Lung microvascular endothelial cell (primary cell): ENCODE data around the gene FAM156A. TPM values are rescaled to one million over a fixed set of nuclear protein-coding genes. Genes with fewer than 3 reads are reported as not detected.
A peak's percentile ranks its signal among the peaks of the same experiment; 100 is the strongest.
"Not testable (repeated sequence)": the region's sequence is repeated elsewhere in the genome, so short reads cannot be mapped to it uniquely, and the experiment has no call there.

Experiments used
- DNase-seq, 2 donors: peaks; one replicate each; pipeline versions ENCODE4 v3.0.0 to v3.0.0-alpha.2; 2010; ENCODE audit warnings: low read depth in 2 of 2
- total RNA-seq: library from RNA; depleted of rRNA; stranded (reverse); fragments of >200 nt; gene quantifications from 2 replicates; pipeline ENCODE4 v1.2.1, GENCODE V29; 2014

FAM156A gene
- total RNA-seq, 1 donor from 2014 or later = 4.4 TPM

DNA sequence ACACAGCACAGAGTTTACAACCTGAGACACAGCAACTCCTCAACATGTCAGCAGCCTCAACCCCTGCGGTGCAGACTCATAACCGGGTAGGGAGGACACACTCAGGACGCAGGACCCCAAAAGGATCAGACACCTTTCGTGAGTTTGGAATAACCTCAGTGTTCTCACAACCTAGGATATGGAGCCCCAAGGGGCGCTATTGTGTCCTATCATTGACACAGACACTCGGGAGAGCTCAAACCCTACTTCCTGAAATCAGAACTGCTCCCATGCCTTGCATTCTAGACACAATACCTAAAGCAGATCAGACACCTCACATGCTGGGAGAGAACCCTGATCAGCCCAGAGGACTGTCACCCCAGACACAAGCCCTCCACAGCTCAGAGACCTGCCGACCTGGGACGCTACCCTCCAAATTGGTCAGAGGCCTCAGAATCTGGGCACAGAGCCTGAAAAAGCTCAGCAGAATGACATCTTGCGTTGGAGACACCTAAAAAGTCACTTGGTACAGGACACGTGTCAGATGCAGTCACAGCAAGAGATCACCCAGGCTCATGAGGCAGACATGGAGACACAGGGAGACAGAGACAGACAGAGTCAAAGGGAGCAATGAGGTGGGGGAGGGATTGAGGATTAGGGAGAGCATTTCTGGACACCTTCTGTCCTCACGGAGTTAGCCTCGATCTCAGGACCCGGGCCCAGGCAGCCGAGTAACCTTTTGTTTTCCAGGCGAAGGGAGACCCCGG is 8.8 kb upstream of the FAM156A start:
- not testable (repeated sequence) for DNase-seq

DNA sequence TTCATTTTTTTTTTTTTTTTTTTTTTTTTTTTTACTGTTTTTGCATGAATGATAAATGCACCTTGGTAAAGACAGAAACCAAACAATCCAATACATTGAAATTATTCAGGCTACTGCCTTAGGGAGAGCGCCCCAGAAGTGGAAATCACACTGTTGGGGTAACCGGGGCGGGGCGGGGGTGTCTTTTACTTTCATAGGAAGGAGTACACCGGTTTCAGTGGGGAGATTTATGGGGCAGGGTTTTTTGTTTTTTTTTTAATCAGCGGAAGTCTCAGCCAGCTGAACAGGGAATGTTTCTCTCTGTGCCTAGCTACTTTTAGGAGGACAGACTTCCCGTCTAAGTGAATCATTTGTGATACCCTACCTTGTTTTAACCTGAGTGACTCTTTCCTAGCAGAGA is 643 bp upstream of the FAM156A start:
- DNase-seq = not testable (repeated sequence)

DNA sequence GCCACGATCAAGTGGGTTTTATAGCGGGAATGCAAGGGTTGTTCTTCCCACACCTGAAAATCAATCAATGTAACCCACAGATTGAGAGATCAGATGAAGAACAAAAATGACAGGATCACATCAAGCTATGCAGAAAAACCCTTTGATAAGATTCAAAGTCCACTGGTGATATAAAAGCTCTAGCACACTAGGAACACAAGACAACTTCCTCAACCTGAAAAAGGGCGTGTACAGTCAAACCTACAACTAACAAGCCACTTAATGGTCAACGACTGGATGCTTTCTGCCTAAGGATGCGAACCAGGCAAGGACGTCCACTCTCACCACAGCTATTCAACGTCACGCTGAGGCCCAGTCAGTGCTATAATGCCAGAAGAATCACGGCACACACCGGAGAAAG is 8.4 kb downstream of the FAM156A start:
- DNase-seq = not testable (repeated sequence)

DNA sequence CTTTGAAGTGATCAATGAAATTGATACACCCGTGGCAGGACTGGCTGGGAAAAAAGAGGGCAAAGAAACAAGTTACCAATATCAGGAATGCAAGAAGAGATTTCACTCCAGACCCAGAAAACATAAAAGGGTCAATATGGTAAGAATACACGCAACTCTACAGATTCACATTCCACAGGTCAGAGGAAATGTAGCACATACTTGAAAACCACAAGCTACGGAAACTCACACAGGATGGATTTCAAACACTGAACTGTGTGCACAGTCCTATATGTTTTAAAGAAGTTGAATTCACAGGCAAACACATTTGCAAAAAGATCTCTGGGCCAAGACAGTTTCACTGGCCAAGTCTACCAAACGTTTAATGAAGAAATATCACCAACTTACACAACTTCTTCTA is 9.0 kb downstream of the FAM156A start:
- not testable (repeated sequence) for DNase-seq

DNA sequence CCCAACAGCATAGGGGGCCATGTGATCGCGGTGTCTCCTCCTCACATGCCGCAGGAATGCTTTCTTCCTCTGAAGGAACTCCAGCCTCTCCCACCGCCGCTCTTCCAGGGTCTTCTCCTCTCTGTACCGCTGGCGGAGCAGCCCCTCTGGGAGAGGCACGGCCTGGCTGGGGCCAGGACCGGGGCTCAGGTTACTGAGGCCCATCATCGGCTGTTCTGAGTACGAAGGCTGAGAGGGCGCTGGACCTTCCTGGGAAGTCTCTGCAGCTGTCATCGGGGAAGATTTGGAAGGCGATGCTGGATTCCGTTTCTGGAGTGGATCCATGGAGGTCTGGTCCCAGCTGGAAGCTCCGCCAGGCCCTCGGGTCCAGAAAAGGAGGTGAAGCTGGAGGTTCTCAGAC is 10.1 kb downstream of the FAM156A start:
- DNase-seq = not testable (repeated sequence)

DNA sequence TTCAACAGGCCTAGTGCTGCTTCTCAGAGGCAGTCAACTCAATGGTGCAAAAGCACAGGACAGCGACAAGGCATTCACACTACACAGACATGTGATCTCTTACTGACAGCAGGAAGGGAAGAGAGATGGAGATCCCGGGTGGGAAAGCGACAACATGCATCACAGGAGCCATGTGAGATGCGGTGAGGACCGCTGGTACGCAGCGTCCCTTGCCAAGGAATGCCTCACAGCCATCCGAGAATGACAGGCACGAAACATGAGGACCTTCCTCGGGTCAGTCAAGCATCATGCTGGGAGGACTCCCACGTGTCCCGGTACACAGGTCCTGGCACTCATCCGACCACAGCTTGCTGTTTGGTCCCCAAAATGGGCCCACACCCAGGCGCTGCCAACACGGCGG is 10.8 kb downstream of the FAM156A start:
- not testable (repeated sequence) for DNase-seq

DNA sequence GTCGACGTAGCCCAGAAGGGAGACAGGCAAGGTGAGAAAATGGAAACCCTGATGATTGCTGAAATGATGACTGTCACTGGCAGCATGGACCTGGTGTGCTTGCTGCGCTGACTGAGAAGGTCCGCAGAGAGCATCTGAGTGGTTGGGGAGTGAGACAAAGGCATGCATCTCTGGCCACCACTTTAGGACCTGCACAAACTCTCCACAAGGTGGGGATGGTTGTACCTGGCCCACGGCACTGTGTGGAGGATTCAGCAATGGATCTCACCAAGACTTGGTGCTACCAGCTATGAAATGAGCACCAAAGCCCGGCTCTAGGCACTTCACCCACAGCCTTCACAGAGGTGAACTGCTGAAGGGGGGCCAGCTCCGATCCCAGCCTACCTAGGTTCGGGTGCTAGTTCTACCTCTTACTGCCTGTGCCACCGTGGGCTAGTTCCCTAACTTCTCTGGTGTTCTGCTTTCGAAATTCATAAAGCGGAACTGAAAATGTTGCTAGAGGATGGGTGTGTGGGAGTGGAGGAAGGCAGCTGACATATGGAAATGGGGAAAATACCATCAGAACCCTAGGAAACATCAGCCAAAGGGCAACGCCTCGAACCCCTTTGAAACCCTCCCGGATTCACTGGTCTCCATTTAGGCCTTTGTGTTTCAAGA is 12.4 kb downstream of the FAM156A start:
- DNase-seq = not testable (repeated sequence)

DNA sequence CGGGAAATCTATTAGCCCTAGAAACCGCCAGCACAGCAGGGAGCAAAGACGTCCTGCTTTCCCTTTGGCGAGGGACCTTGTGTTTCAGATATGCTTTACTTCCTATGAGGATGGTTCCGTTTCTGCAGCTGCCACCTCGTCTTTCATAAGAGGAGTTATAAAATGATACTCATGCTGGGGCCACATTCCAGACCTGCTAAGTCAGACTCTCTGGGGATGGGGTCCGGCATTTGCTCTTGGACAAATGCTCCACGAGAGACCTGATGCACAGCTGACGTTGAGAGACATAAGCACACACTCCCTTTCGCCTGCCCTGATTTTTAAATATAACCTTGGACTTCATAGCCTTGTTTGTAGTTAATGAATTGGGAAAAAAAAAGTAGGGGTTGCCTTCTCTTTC is 16.6 kb downstream of the FAM156A start:
- DNase-seq = not testable (repeated sequence)

DNA sequence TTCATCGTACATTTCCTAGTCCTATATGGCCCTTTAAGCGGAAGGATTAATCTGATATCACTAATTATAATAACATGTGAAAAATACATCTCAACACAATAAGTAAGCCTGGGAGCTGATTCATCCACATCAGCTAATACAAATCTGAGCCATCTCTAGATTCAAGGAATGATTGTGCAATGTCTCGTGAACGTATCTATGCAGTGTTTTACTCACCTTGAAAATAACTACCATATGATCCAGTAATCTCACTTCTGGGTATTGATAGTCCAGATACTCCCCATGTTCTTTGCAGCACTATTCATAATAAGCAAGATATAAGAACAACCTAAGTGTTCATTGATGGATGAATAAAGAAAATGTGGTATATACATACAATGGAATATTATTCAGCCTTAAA is 17.6 kb downstream of the FAM156A start:
- not testable (repeated sequence) for DNase-seq

DNA sequence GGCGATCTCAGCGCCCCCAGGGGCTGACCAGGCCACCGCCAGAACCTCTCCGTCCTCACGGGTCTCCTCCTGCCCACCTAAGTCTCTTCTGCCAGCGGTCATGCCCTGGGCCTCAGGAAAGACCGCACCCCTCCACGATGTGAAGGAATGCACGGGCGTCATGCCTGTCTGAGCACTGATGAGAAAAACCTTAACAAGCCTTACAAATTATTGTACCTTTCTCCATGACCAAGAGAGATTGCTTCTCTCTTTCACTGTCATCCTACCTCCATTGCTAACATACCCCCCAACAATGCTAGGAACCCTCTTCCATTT is 22.9 kb downstream of the FAM156A start:
- DNase-seq = not testable (repeated sequence)

DNA sequence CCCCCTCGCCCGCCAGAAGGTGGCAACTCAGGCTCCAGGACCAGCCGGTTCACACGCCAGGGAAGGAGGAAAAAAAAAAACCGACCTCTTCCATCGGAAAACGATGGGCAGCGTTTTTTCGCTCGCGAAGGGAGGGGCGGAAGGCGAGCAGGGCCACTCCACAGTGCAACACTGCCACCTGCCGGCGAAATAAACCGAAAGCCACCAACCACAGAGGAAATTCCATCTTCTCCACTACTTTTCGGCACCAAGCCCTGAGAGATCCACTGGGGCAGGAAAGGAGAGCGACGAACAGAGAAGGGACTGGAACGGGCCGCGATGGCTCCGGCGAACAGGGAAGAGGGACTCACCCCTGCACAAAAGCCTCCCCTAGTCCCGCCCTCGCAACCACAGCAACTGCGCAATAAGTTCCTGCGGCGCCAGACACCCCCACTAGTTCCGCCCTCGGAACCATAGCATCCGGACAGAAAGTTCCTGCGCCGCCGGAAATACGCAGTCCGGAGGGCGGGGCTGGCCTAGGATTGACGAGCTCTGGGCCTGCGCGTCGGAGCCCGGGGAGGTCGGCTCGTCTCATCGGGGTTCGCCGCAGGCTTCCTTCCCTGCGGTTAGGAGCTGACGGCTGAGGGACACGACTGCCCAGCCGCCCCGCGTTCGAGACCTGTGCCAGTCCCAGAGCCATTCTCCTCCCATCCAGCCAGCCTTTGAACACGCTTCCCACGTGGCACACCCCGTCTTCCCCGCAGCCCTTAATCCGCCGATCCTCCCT is 23.4 kb downstream of the FAM156A start:
- peak; percentile 96 to 98 for DNase-seq

DNA sequence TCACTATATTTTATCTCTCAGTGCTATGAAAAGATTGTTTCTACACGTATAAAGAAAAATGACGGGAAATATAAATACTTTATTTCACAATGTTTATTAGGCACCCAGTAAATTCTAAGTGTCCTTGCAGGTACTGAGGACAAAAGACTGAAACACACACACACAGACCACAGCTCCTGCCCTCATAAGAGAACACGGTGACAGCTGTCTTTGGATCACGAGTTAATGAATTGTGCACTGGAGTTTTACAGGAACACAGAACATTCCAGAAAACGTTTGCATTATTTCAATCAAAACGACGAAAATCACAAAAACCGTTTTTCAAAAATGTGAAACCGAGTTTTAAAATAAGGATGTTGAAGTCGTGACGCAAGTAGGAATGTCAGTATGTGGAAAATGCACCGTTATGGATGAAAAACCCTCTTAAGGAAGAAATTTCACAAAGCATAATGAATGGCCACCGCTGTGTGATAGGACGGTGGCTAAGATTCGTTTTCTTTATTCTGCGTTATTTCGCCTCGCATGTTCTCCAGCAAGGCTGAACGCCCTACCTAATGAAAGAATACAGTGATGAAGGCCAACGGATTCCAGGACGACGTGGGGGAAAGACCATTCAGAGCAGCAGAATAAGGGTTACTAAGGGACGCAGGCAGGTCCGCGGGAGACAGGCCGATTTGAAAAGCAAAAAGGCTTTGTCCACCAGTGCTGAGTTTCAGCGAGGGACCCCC is 24.2 kb downstream of the FAM156A start:
- DNase-seq = peak in 1 of 2 donors; percentile 29

DNA sequence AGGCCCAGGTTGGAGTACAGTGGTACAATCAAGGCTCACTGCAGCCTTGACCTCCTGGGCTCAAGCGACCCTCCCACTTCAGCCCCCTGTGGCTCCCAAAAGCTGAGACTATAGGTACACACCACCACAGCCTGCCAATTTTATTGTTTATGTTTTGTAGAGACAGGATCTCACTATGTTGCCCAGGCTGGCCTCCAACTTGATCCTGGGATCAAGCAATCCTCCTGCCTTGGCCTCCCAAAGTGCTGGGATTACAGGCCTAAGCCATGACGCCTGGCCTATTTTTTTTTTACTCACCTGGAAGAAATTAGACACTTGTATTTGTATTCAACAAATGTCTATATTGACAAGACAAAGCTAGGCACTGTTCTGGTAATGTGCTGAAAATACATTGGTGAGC is 25.1 kb downstream of the FAM156A start:
- no peak for DNase-seq

DNA sequence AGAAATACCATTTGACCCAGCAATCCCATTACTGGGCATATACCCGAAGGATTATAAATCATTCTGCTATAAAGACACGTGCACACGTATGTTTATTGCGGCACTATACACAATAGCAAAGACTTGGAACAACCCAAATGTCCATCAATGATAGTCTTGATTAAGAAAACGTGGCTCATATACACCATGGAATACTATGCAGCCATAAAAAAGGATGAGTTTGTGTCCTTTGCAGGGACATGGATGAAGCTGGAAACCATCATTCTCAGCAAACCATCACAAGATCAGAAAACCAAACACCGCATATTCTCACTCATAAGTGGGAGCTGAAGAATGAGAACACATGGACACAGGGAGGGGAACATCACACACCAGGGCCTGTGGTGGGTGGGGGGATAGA is 28.1 kb downstream of the FAM156A start:
- DNase-seq = not testable (repeated sequence)

DNA sequence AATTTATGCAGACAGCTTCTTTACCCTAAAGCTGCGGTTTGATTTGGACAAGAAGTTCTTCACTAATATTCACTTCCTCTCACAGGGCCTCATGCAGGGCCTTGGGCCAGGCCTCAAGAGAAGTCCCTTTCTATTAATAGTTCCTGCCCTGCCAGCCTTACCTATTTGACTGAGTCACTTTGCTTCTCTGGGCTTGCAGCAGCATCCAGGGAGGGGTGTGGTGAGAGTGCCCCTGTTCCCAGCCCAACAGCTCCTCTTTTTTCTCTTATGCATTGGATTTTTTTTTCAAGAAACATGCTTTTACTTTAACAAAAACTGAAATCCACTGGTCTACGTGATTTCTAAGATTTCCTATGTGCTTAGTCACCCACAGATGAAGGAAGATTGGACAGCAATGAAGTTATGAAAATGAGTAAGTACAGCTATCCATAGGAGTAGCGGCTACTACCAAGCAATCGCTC is 34.5 kb downstream of the FAM156A start:
- peak in 1 of 2 donors; percentile 38 for DNase-seq

DNA sequence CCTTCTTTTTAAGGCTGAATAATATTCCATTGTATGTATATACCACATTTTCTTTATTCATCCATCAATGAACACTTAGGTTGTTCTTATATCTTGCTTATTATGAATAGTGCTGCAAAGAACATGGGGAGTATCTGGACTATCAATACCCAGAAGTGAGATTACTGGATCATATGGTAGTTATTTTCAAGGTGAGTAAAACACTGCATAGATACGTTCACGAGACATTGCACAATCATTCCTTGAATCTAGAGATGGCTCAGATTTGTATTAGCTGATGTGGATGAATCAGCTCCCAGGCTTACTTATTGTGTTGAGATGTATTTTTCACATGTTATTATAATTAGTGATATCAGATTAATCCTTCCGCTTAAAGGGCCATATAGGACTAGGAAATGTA is 43.6 kb downstream of the FAM156A start:
- not testable (repeated sequence) for DNase-seq

DNA sequence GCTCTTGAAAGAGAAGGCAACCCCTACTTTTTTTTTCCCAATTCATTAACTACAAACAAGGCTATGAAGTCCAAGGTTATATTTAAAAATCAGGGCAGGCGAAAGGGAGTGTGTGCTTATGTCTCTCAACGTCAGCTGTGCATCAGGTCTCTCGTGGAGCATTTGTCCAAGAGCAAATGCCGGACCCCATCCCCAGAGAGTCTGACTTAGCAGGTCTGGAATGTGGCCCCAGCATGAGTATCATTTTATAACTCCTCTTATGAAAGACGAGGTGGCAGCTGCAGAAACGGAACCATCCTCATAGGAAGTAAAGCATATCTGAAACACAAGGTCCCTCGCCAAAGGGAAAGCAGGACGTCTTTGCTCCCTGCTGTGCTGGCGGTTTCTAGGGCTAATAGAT is 44.6 kb downstream of the FAM156A start:
- DNase-seq = not testable (repeated sequence)

DNA sequence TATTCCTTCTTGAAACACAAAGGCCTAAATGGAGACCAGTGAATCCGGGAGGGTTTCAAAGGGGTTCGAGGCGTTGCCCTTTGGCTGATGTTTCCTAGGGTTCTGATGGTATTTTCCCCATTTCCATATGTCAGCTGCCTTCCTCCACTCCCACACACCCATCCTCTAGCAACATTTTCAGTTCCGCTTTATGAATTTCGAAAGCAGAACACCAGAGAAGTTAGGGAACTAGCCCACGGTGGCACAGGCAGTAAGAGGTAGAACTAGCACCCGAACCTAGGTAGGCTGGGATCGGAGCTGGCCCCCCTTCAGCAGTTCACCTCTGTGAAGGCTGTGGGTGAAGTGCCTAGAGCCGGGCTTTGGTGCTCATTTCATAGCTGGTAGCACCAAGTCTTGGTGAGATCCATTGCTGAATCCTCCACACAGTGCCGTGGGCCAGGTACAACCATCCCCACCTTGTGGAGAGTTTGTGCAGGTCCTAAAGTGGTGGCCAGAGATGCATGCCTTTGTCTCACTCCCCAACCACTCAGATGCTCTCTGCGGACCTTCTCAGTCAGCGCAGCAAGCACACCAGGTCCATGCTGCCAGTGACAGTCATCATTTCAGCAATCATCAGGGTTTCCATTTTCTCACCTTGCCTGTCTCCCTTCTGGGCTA is 48.9 kb downstream of the FAM156A start:
- not testable (repeated sequence) for DNase-seq

DNA sequence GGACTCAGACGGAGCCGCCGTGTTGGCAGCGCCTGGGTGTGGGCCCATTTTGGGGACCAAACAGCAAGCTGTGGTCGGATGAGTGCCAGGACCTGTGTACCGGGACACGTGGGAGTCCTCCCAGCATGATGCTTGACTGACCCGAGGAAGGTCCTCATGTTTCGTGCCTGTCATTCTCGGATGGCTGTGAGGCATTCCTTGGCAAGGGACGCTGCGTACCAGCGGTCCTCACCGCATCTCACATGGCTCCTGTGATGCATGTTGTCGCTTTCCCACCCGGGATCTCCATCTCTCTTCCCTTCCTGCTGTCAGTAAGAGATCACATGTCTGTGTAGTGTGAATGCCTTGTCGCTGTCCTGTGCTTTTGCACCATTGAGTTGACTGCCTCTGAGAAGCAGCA is 50.4 kb downstream of the FAM156A start:
- not testable (repeated sequence) for DNase-seq

DNA sequence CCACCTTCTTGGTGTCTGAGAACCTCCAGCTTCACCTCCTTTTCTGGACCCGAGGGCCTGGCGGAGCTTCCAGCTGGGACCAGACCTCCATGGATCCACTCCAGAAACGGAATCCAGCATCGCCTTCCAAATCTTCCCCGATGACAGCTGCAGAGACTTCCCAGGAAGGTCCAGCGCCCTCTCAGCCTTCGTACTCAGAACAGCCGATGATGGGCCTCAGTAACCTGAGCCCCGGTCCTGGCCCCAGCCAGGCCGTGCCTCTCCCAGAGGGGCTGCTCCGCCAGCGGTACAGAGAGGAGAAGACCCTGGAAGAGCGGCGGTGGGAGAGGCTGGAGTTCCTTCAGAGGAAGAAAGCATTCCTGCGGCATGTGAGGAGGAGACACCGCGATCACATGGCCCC is 51.2 kb downstream of the FAM156A start:
- DNase-seq = not testable (repeated sequence)

DNA sequence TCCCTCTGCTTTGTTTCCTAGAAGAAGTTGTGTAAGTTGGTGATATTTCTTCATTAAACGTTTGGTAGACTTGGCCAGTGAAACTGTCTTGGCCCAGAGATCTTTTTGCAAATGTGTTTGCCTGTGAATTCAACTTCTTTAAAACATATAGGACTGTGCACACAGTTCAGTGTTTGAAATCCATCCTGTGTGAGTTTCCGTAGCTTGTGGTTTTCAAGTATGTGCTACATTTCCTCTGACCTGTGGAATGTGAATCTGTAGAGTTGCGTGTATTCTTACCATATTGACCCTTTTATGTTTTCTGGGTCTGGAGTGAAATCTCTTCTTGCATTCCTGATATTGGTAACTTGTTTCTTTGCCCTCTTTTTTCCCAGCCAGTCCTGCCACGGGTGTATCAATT is 52.2 kb downstream of the FAM156A start:
- not testable (repeated sequence) for DNase-seq
